ENCODE results near the gene TDG.

GRCh38 chr12:103930034-103930786 is 35.5 kb upstream of the TDG start, which contains the start of gene HSP90B1:
- no peak for TF ChIP-seq CTCF (IDR thresholded peaks at IDR 0.05; ENCODE audit: low read depth, low read length)
- no peak for TF ChIP-seq EZH2phosphoT487 (IDR thresholded peaks at IDR 0.05; ENCODE audit: low read depth)
